Activated naive CD8-positive, alpha-beta T cell treated with anti-CD3 and anti-CD28 coated beads, Interleukin-2, amount 10 ng/mL, durations not matched to agents 7 days and 5 days (primary cell): Measurements from ENCODE around the gene IGSF22. TPM values are rescaled to one million over a fixed set of nuclear protein-coding genes. Genes with fewer than 3 reads are reported as not detected.

ENCODE experiments used
- ATAC-seq: fragments of 150-1000 bp; cut with Tn5 transposase; one replicate; pipeline ENCODE4 v1.10.0; 2021; ENCODE audit warnings: low read depth, moderate library complexity
- POLR2A ChIA-PET: fragments of 350-600 bp; sonication (Branson Sonifier 250); formaldehyde crosslinking; loops from one replicate; lab custom pipeline; 2021; ENCODE audit warnings: antibody characterized with exemption; lab: Charles Lee
- DNase-seq: peaks from one replicate; pipeline ENCODE4 v3.0.0; 2021
- H3K27ac Mint-ChIP-seq: one replicate; pipeline ENCODE4 v1.8.0; 2022; ENCODE audit warnings: mild to moderate bottlenecking, mixed read lengths
- H3K27me3 Mint-ChIP-seq: one replicate; pipeline ENCODE4 v1.8.0; 2022; ENCODE audit warnings: mild to moderate bottlenecking, moderate library complexity, mixed read lengths
- H3K36me3 Mint-ChIP-seq: one replicate; pipeline ENCODE4 v1.8.0; 2021; ENCODE audit warnings: mild to moderate bottlenecking, mixed read lengths
- H3K4me1 Mint-ChIP-seq: one replicate; pipeline ENCODE4 v1.8.0; 2021; ENCODE audit warnings: mixed read lengths
- H3K4me3 Mint-ChIP-seq: one replicate; pipeline ENCODE4 v1.8.0; 2022; ENCODE audit warnings: mild to moderate bottlenecking, moderate library complexity, mixed read lengths
- H3K9me3 Mint-ChIP-seq: one replicate; pipeline ENCODE4 v1.8.0; 2021; ENCODE audit warnings: mixed read lengths
- total RNA-seq, 2 experiments: library from RNA; stranded (reverse); gene quantifications; one replicate each; pipeline ENCODE4 v1.2.3, GENCODE V29; 2021

IGSF22 gene
- 1 to 10 TPM; 2.5 TPM for total RNA-seq

GRCh38 chr11:18726040-18726439 is at the start of gene IGSF22:
Gene IGSF22, minus strand, starts transcription at chr11:18726188. Its CDS starts 1,952 bp downstream, at chr11:18724236.
- Mint-ChIP-seq H3K27ac (no peak within 1 kb of the TSS), H3K36me3 (no peaks in the 10 kb centered on the region), H3K27me3 (no peaks in the 10 kb centered on the region), H3K9me3 (no peaks in the 10 kb centered on the region), H3K4me3 (no peak within 1 kb of the TSS), H3K4me1 (peaks cover 7% of the 10 kb centered on the region)
- POLR2A ChIA-PET = no interaction called here
- ATAC-seq (no peak), DNase-seq (no peak)

- Mint-ChIP-seq H3K36me3 (peaks cover 5% of the 10 kb centered on the region), H3K4me3 (no peak overlapping the region), H3K9me3 (peaks cover 3% of the 10 kb centered on the region), H3K27ac (no peak overlapping the region), H3K4me1 (peaks cover 12% of the 10 kb centered on the region), H3K27me3 (peaks cover 3% of the 10 kb centered on the region)
- POLR2A ChIA-PET = no interaction called here
- ATAC-seq = no peak
- no peak for DNase-seq
Measured at GRCh38 chr11:18774801-18775200, 48.8 kb upstream of the IGSF22 start.

GRCh38 chr11:18773681-18774080 is 47.7 kb upstream of the IGSF22 start:
- no peak overlapping the region for H3K27ac Mint-ChIP-seq
- peaks cover 3% of the 10 kb centered on the region for H3K9me3 Mint-ChIP-seq
- ATAC-seq = no peak
- POLR2A ChIA-PET = no interaction called here
- no peak overlapping the region for H3K4me3 Mint-ChIP-seq
- DNase-seq = no peak
- peaks cover 5% of the 10 kb centered on the region for H3K36me3 Mint-ChIP-seq
- peaks cover 3% of the 10 kb centered on the region for H3K27me3 Mint-ChIP-seq
- H3K4me1 Mint-ChIP-seq = peaks cover 19% of the 10 kb centered on the region

- POLR2A ChIA-PET = no interaction called here
- no peaks in the 10 kb centered on the region for H3K9me3 Mint-ChIP-seq
- H3K27me3 Mint-ChIP-seq = peaks cover 3% of the 10 kb centered on the region
- peaks cover 19% of the 10 kb centered on the region for H3K4me1 Mint-ChIP-seq
- no peak overlapping the region for H3K27ac Mint-ChIP-seq
- no peak overlapping the region for H3K4me3 Mint-ChIP-seq
- ATAC-seq (no peak), DNase-seq (no peak)
- H3K36me3 Mint-ChIP-seq = peaks cover 2% of the 10 kb centered on the region
Measured at GRCh38 chr11:18773104-18773503, 47.1 kb upstream of the IGSF22 start.

- POLR2A ChIA-PET = no interaction called here
- peaks cover 3% of the 10 kb centered on the region for H3K27me3 Mint-ChIP-seq
- H3K36me3 Mint-ChIP-seq = no peaks in the 10 kb centered on the region
- DNase-seq (no peak), ATAC-seq (no peak)
- peaks cover 24% of the 10 kb centered on the region for H3K4me1 Mint-ChIP-seq
- no peak overlapping the region for H3K27ac Mint-ChIP-seq
- no peak overlapping the region for H3K4me3 Mint-ChIP-seq
- H3K9me3 Mint-ChIP-seq = no peaks in the 10 kb centered on the region
Measured at GRCh38 chr11:18772211-18772610, 46.2 kb upstream of the IGSF22 start.

- peaks cover 24% of the 10 kb centered on the region for H3K4me1 Mint-ChIP-seq
- peak overlapping the region; percentile 3 for H3K27ac Mint-ChIP-seq
- no peak overlapping the region for H3K4me3 Mint-ChIP-seq
- DNase-seq (no peak), ATAC-seq (no peak)
- no peaks in the 10 kb centered on the region for H3K9me3 Mint-ChIP-seq
- POLR2A ChIA-PET = no interaction called here
- peaks cover 5% of the 10 kb centered on the region for H3K27me3 Mint-ChIP-seq
- H3K36me3 Mint-ChIP-seq = no peaks in the 10 kb centered on the region
Measured at GRCh38 chr11:18771266-18772035, 45.5 kb upstream of the IGSF22 start.

GRCh38 chr11:18770479-18771125 is 44.6 kb upstream of the IGSF22 start:
- ATAC-seq (no peak), DNase-seq (no peak)
- H3K4me3 Mint-ChIP-seq = no peak overlapping the region
- POLR2A ChIA-PET = no interaction called here
- no peaks in the 10 kb centered on the region for H3K36me3 Mint-ChIP-seq
- no peaks in the 10 kb centered on the region for H3K9me3 Mint-ChIP-seq
- H3K27ac Mint-ChIP-seq = no peak overlapping the region
- peaks cover 8% of the 10 kb centered on the region for H3K27me3 Mint-ChIP-seq
- H3K4me1 Mint-ChIP-seq = peaks cover 24% of the 10 kb centered on the region

- Mint-ChIP-seq H3K27me3 (peaks cover 13% of the 10 kb centered on the region), H3K36me3 (no peaks in the 10 kb centered on the region), H3K4me1 (peaks cover 24% of the 10 kb centered on the region), H3K27ac (no peak overlapping the region), H3K9me3 (no peaks in the 10 kb centered on the region), H3K4me3 (no peak overlapping the region)
- ATAC-seq = no peak
- POLR2A ChIA-PET = no interaction called here
- no peak for DNase-seq
Measured at GRCh38 chr11:18769802-18770456, 43.9 kb upstream of the IGSF22 start.

GRCh38 chr11:18768978-18769377 is 43.0 kb upstream of the IGSF22 start:
- POLR2A ChIA-PET = no interaction called here
- peaks cover 27% of the 10 kb centered on the region for H3K4me1 Mint-ChIP-seq
- ATAC-seq = no peak
- no peak for DNase-seq
- H3K27ac Mint-ChIP-seq = no peak overlapping the region
- H3K4me3 Mint-ChIP-seq = no peak overlapping the region
- no peaks in the 10 kb centered on the region for H3K36me3 Mint-ChIP-seq
- H3K9me3 Mint-ChIP-seq = no peaks in the 10 kb centered on the region
- peaks cover 13% of the 10 kb centered on the region for H3K27me3 Mint-ChIP-seq

GRCh38 chr11:18768472-18768901 is 42.5 kb upstream of the IGSF22 start:
- H3K27ac Mint-ChIP-seq = no peak overlapping the region
- POLR2A ChIA-PET = no interaction called here
- ATAC-seq = peak; percentile 50

GRCh38 chr11:18766015-18766414 is 40.0 kb upstream of the IGSF22 start:
- Mint-ChIP-seq H3K4me1 (peaks cover 29% of the 10 kb centered on the region), H3K27ac (no peak overlapping the region), H3K9me3 (no peaks in the 10 kb centered on the region), H3K27me3 (peaks cover 11% of the 10 kb centered on the region), H3K4me3 (no peak overlapping the region), H3K36me3 (no peaks in the 10 kb centered on the region)
- no peak for ATAC-seq
- no peak for DNase-seq
- POLR2A ChIA-PET = no interaction called here

More at GRCh38 chr11:18768472-18768901, 42.5 kb upstream of the IGSF22 start:
- Mint-ChIP-seq H3K27me3 (peaks cover 13% of the 10 kb centered on the region), H3K9me3 (no peaks in the 10 kb centered on the region), H3K36me3 (no peaks in the 10 kb centered on the region), H3K4me1 (peaks cover 29% of the 10 kb centered on the region), H3K4me3 (no peak overlapping the region)
- DNase-seq = no peak

- POLR2A ChIA-PET = no interaction called here
- Mint-ChIP-seq H3K27ac (no peak overlapping the region), H3K36me3 (no peaks in the 10 kb centered on the region)
Measured at GRCh38 chr11:18765554-18765953, 39.6 kb upstream of the IGSF22 start.

GRCh38 chr11:18761741-18762140 is 35.8 kb upstream of the IGSF22 start:
- no peaks in the 10 kb centered on the region for H3K9me3 Mint-ChIP-seq
- DNase-seq = no peak
- POLR2A ChIA-PET = no interaction called here
- no peak for ATAC-seq
- H3K27me3 Mint-ChIP-seq = peaks cover 9% of the 10 kb centered on the region
- H3K27ac Mint-ChIP-seq = no peak overlapping the region
- no peaks in the 10 kb centered on the region for H3K36me3 Mint-ChIP-seq
- peaks cover 5% of the 10 kb centered on the region for H3K4me1 Mint-ChIP-seq
- H3K4me3 Mint-ChIP-seq = no peak overlapping the region

More at GRCh38 chr11:18765554-18765953, 39.6 kb upstream of the IGSF22 start:
- peaks cover 29% of the 10 kb centered on the region for H3K4me1 Mint-ChIP-seq
- DNase-seq (no peak), ATAC-seq (no peak)
- H3K4me3 Mint-ChIP-seq = no peak overlapping the region
- H3K27me3 Mint-ChIP-seq = peaks cover 11% of the 10 kb centered on the region
- no peaks in the 10 kb centered on the region for H3K9me3 Mint-ChIP-seq
